HG02981 (cell line): ENCODE data around the gene ASTL.

Experiments used
- ATAC-seq: cut with Tn5 transposase; IDR thresholded peaks from one replicate; pipeline ENCODE4 v1.9.1; 2021; ENCODE audit warnings: mild to moderate bottlenecking, moderate library complexity; ENCODE audit not compliant: unreplicated experiment

Gene ASTL

DNA sequence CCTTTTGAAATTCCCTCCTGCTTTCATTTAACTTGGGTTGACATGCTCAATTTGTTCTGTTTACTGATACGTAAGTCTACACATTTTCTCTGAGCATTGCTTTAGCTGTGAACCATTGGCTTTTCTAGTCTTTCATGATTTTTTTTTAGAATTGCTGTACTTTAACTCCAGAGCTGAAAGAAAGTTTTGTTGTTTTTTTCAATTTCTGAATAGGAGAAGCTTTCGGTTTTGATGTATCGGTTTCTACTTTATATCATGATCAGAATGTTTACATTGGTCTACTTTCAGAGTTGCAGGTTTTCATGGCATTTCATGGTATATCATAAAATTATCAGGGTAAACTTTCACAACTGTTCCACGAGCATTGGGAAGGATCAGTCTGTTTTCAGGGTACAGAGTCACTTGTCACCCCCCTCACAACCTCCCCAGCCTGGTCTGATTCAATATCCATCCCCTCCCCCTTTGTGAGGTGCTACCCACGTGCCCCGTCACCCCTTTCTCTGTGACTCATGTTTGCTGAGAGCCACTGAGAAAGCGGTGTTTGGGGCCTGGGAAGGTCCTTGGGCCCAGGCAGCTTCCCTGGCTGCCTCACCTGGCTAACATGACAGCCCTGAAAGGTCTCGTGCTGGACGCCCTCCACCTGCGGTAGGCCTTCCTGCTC, 7.0 kb downstream of the ASTL start:
- ATAC-seq = no peak

DNA sequence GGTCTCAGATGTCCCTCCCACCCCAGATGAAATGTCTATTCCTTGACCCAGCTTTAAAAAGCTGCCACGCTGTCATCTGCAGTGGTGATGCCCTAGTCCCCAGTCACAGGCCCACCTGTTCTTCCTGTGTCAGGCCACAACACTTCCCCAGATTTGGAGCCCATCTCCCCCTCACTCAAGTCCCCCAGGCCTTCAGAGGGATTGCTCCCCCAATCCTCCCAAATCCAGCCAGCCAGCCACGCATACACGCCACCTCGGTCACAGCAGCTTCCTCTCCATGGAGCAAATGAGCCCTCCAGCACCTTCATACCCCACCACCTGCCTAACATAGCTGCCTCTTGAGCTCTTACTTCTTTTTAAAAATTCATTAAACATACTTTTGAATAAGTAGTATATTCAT, 7.8 kb downstream of the ASTL start:
- no peak for ATAC-seq

- ATAC-seq = no peak
These were observed 8.7 kb downstream of the ASTL start for GRCh38 chr2:96129528-96130120.

DNA sequence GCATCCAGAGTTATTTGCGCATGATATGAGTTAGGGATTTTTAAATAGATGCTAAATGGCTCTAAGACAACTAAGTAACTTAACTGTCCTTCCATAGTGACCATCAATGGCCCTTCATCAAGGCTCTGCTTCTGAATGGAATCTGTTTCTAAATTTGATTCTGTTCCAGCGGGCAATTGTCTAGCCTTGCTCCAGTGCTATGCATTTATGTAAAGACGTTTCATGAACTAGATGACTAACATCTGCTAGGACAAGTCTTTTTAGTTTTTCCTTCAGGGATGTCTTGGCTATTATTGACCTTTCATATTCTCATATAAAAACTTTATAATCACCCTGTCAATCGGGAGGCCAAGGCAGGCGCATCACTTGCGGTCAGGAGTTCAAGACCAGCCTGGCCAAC, 9.8 kb downstream of the ASTL start:
- no peak for ATAC-seq

- ATAC-seq = no peak
These were observed 13.7 kb downstream of the ASTL start for GRCh38 chr2:96124406-96125265.

GRCh38 chr2:96123936-96124335, 14.4 kb downstream of the ASTL start:
- ATAC-seq = no peak

DNA sequence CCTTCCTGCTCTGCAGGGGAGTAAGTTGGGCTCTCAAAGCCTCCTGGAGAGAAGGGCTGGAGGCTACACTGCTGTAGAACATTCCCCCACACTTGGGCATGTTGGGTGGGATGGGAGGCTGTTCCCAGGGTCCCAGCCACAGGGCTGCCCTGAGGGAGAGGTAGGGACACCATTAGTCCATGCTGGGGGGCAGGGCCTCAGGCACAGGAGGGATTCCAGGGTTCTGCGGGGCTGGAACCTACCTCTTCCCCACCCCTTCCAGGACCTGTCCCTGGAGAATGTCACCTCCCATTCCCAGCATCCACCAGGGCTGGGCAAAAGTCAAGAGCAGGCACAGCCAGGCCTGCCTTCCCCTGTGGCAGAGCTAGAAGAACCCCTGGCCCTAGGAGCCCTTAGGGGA, 15.0 kb downstream of the ASTL start:
- no peak for ATAC-seq

- ATAC-seq = no peak
These were observed 15.9 kb downstream of the ASTL start for GRCh38 chr2:96122391-96122790.

- no peak for ATAC-seq
These were observed 16.9 kb downstream of the ASTL start for GRCh38 chr2:96121414-96121813.

DNA sequence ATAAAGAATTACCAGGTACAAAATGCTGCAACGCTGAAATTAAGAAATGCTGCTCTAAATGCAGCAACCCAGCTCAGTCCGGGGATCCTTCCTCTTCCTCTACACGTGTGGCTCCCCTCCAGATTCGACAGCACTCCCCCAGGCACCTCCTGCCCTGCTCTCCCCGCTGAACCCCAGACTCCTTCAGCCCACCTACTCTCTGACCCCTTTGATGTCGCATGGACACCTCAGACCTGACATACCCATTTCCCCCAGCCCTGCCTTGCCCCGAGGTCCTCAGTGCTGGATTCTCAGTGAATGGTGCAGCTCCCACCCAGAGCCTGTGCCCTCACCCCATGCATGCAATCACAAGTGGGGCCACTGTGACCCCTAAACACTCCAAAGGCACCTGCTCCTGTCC, 17.3 kb downstream of the ASTL start:
- ATAC-seq = no peak

DNA sequence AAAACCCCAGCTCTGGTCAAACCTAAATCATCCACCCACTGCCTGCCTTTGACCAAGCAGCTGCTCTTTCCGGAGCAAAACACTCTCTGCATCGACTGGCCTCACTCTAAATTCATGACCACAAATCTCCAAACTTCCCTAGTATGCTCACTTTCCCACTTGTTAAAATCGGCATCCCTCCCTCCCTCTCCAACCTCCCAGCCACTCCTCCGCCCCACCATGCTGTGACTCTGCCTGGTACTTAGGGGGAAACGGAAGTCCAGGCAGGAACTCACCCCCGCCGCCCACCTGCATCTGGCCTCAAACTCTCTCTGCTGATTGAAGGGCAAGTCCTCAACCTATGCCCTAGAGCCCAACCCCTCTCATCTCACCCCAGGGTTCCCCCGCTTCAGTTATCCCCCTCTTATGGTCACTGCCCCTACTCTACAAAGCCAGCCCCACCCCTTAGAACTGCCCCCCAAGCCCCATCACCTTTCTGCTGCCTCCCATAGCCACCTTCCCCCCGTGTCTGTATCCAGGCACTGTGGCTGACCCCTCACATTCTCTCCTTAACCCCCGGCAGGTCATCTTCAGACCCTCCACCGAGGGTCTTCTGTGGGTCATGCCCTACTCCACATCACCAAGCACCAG, 18.1 kb downstream of the ASTL start:
- no peak for ATAC-seq

GRCh38 chr2:96119389-96119751, 18.9 kb downstream of the ASTL start:
- ATAC-seq = no peak

DNA sequence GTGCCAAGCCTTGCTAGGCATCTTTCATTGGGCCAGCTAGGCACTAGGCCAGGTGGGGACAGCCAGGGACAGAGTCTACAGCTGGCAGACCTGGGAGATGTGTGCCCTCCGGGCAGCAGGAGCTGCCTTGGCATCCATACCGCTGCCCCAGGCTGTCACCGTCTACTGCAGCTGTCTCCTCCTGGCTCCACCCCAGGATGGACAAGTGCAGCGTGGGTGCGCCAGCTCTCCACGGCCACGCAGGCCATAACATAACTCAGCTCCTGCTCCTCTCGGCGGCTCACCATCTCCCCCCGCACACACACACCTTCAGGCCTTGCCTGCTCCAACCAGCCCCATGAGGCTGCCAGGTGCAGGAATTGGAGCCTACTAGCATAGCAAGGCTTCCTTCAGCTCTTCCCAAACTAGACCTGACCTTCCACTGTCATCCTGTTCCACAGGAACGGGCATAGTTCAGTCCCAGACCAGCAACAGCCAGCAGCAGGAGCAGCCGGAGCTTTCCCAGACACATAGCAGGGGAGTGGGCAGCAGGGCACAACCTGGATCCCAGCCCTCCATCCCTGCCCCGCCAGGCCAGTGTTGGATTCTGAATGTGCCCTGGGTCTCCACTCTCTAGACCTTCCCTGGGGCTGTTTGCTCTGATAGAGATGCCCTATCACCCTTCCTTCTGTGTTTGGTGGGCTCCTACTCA, 19.5 kb downstream of the ASTL start:
- no peak for ATAC-seq

DNA sequence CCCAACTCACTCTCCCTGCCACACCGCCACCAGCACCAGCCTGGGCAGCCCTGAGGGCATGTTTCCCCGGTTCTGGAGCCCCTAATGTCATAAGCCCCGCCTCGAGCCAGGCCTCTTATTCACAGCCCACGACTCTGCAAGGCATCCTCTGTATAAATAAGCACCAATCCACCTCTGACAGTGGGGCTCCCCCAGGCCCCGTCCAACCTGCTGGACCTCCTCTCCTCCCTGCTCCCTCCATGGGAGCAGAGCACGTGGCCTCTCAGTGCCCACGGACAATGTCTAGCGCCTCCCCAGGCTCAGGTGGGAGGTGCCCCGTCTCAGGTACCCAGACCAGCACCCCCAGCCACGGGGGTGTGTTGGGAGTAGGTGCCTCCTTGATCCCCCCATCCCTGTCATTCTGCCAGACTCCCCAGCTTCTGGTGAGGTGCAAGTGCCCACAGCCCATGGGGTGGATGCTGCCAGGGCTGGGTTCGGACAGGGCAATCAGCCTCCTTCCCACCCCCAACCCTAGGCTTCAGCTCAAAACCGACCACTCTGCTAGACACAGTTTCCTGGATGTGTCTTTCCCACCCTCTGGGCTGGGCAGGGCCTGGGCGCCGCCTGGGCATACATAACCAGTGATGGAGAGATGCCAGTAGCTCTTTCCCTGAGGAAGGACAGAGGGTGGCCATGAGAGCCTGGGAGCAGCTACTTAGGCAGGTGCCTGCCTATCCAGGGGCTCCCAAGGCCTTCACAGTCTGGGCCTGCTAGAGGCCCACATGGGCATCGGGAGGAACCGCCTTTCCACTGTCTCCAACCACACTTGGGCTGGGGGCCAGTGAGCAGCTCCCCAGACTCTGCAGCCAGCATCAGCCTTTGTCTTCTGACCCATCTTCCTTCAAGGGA, 20.4 kb downstream of the ASTL start:
- no peak for ATAC-seq

GRCh38 chr2:96116879-96117533, 21.3 kb downstream of the ASTL start:
- peak; percentile 73 for ATAC-seq

- ATAC-seq = peak; percentile 41
These were observed 21.9 kb downstream of the ASTL start, which contains the start of gene ADRA2B for GRCh38 chr2:96116424-96116878. Gene ADRA2B (minus strand): TSS chr2:96116571. CDS start chr2:96116149, 422 bp downstream.

DNA sequence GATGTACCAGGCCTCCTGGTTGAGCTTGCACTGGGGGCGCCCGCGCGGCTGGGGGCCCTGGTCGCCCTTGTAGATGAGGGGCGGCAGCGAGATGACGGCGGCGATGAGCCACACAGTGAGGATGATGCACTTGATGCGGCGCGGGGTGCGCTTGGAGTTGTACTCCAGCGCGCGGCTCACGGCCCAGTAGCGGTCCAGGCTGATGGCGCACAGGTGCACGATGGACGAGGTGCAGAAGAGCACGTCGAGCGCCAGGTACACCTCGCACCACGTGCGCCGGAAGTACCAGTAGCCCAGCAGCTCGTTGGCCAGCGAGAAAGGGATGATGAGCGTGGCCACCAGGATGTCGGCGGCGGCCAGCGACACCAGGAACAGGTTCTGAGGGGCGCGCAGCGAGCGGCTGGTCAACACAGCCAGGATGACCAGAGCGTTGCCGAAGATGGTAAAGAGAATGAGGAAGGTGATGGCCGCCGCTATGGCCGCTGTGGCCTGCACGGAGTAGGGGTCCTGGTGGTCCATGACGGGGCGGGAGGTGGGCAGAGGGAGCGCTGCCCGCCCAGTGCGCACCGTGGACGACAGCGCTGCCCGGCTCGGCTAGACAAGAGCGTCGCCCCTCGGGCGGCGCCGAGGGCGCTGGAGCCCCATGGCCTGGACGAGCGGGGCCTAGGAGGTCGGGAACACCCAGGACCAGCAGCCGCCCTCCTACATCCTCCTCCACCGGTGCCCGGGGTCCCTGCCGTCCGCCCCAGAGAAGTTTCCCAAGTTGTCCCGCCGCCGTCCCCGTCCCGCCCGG, 22.5 kb downstream of the ASTL start:
- no peak for ATAC-seq

GRCh38 chr2:96114903-96115581, 23.3 kb downstream of the ASTL start:
- ATAC-seq = no peak
